Central memory CD4-positive, alpha-beta T cell (primary cell): ENCODE data around the gene STIP1.

Source experiments
- DNase-seq: peaks from one replicate; pipeline ENCODE4 v3.0.0; 2022

Gene STIP1

DNA sequence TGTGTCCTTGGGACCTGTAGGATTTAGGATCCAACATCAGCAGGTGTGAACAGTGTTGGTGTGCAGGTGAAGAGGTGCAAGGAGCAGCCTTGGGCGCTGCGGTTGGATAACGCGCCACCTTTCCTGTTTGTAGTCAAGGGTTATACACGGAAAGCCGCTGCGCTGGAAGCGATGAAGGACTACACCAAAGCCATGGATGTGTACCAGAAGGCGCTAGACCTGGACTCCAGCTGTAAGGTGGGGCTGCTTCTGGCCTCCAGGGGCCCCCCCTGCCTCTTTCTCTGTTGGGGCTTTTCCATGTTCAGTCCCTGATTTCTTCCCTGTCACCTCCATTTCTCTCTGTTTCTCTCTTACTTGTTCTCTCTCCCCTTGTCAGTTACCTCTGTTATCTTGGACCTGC, 17.0 kb downstream of the STIP1 start:
- no peak for DNase-seq

DNA sequence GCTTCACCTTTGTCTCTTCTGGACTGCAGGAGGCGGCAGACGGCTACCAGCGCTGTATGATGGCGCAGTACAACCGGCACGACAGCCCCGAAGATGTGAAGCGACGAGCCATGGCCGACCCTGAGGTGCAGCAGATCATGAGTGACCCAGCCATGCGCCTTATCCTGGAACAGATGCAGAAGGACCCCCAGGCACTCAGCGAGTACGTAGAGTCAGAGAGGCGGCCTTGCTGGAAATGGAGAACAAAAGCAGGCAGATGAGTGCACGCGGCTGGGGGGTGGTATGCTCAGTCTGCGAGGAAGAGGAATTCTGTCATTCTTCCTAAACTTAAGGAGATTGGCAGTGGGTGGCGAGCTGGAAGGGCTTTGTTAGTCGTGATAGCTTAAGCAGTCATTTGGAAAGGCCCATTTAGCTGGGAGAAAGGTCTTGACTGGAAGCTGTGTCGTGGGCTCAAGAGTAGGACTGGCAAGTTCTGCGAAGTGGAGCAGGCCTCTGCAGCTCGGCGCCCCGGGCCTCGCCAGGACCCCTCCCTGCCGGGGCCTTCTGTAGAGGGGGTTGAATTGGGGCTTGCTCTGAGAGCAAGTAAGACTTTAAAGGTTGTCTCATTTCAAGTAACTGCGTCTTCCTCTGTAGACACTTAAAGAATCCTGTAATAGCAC, 17.6 kb downstream of the STIP1 start:
- DNase-seq, result no peak

DNA sequence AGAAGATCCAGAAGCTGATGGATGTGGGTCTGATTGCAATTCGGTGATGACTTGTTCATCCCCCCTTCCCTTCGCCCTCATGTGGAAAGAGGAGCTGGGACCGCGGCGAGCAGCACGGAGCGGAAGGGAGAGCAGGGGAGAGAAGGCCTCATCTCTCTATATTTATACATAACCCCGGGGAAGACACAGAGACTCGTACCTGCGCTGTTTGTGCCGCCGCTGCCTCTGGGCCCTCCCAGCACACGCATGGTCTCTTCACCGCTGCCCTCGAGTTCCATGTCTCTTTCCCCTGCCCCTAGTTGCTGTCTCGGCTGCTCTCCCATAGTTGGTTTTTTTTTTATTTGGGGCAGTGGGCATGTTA, 18.1 kb downstream of the STIP1 start:
- no peak for DNase-seq

DNA sequence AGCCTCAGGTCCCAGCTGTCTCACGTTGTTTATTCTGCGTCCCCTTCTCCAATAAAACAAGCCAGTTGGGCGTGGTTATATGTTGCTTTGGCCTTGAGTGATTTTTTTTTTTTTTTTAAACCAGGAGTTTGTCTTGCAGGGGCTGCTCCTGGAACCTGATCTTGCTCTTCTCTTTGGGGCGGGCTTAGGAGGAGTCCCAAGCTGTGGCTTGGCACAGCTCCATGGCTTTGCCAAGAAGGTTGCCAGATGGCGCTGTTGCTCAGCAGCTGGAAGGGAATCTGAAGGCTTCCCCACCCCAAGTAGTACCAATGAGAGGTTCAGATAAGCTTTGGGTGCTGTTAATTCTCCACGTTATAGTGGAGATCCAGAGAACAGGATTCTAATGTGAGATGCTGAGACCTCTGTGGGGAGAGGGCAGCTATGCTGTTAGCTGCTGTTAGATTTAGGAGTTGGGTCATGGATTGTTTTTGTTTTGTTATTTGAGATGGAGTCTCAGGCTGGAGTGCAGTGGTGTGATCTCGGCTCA, 18.6 kb downstream of the STIP1 start:
- DNase-seq, result peak; percentile 83

DNA sequence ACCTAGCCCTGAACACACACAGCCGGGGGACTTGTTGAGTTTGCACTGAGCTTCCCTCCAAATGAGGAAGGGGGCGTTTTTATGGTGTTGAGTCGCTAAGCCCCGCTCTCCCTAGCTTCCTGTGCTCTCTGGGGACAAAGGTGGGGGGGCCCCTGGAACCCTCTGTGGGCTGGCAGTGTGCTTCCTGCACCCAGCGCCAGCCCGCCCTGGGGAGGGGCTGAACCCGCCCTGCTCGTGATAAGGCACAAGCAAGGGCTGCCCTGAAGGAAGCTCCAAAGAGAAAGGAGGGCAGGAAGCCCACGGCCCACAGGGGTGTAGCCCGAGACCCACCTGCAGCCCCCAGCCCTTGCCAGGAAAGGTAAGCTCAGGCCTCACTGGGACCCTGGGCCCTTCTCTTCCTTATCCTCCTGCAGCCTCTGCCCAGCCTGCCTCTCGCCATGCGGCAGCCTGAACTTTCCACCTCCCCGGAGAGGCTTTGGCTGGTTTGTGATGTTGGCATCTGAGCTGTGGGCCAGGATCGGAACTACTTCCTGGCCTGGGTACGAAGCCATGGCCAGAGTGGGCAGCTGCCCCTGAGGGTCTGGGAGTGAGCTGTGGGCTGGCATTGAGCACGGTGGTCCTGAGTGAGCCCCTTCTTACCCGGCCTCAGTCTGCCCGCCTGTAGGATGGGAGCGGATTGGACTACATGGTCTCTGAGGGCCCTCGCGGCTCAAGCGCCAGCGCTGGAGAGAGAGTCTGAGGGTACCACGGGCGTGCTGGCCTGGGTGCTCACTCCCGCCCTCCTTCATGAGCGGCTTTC, 20.7 kb downstream of the STIP1 start, which contains the start of gene FERMT3:
TSS of gene FERMT3 (plus strand) at position 265 of the 799 bp plus-strand sequence. CDS start 644 bp downstream, outside the sequence.
- DNase-seq, result peak; percentile 71

DNA sequence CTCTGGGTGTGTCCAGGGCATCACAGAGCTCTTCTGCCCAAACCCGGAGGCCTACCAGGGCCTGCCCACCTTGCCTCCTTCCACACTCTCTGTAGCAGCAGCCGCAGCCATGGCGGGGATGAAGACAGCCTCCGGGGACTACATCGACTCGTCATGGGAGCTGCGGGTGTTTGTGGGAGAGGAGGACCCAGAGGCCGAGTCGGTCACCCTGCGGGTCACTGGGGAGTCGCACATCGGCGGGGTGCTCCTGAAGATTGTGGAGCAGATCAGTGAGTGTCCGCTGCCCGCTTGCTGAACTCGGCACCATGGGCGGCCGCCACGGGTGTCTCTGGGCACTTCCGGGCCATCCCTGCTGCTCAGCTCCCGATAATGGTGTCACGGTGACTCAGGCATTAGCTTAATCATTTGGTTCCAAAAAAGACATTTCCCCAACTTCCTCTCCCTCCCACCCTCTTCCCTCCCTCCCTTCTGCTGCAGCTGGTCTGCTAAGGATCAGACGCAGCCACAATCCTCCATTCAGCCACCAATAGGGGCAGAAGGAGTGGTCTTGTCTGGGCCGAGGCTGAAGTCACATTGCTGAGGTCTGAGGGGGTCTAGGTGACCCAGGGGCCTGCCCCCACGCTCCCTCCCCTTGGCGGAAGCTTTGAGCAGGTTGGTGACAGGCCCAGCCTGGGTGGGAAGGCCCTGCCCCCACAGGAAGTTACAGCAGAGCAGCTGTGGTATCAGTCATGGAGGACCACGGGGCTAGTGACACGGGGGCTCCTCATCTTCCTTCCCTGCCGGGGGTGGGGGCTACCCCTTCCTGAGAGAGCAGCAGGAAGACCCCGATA, 21.5 kb downstream of the STIP1 start:
- peak; percentile 68 for DNase-seq

DNA sequence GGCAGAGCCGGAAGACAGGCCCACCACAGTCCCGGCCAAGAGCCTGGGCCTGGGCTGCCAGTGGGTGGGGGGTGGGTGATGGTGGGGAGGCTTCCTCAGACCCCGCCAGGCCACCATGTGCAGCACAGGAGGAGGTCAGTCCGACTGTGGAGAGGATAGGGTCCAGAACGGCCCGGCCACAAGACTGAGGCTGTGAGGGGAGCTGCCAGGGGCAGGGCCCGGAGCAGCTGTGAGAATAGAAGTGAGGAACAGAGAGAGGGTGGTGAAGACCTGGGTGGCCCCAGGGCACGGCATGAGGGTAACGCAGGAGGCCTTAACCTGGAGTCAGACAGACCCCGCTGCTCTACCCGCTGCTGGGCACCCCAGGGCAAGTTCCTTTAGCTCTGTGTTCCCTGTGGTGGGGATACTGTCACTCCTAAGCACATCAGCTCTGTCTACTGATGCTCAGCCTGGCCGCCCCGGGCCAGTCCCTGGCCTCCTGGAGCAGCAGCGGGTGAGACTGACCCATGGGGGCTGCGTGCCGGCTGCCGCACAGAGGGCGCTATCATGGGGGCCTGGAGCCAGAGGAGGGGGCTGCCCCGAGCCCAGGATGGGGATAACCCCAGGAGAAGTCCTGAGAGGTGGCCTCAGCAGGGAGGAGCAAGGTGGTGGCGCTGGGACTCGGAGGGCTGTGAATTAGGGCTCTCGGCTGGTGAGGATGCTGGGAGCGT, 22.3 kb downstream of the STIP1 start:
- no peak for DNase-seq

DNA sequence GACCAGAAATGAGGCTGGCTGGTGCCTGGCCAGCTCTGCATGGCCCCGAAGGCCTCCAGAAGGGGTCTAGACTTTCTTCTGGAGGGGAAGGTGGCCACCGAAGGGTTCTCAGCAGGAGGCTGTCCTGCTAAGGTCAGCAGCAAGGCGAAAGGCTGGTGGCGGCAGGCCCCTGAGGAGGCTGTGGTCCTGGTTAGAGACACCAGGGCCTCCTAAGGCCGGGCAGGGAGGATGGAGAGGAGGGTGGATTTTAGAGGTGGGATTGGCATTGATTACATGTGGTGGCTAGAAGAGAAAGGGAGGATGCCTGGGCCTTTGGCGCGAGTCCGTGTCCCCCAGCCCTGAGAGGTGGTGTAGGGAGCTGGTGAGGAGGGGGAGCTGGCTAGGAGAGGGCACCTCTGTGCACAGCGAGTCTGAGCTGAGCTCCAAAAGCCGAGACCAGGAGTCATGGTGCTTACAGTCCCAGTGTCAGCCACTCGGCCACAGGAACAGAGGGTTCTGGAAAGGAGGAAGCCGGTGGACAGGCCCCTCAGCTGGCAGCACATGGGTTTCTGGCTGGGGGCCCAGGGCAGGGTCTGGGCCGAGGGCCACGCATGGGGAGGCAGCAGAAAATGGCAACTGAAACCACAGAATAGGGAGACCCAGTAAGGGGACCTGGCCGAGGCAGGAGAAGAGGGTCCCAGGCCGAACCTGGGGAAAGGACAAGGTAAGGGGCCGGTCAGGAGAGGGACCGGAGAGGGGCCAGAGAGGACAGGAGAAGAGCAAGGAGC, 23.0 kb downstream of the STIP1 start:
- DNase-seq, result no peak

DNA sequence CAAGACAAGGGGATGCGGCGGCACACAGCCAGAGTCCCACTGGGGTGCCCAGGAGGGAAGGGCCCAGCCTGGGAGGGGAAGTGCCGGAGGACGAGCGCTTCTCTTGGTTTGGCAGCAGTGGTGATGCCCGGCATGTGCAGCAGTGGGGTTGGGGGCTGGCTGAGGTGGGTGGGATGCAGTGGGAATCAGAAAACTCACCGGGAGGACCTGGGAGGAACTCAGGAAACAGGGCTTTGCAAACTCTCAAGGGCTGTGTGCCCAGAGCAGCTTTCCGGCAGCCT, 23.5 kb downstream of the STIP1 start:
- DNase-seq, result no peak

DNA sequence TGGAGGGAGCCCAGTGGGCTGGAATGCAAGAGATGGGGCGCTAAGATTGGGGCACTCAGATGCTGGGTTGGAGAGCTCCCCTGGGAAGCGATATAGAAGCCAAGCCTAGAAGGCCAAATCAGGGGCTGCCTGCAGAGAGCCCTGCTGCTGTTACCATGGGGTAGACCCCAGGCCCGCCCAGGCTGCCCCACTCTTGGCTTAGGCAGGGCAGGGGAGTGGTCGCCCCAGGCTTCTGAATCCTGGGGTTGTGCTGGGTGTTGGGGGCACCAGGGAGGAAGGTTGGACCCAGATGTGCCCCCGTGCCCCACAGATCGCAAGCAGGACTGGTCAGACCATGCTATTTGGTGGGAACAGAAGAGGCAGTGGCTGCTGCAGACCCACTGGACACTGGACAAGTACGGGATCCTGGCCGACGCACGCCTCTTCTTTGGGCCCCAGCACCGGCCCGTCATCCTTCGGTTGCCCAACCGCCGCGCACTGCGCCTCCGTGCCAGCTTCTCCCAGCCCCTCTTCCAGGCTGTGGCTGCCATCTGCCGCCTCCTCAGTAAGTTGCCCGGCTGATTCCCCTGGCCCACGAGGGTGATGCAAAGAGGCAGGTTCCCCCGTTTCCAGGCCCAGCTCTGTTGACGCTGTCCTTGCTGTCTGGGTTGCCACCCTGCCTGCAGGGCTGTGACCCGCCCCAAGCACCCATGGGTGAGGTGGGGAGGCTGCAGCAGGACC, 24.5 kb downstream of the STIP1 start:
- DNase-seq, result no peak

DNA sequence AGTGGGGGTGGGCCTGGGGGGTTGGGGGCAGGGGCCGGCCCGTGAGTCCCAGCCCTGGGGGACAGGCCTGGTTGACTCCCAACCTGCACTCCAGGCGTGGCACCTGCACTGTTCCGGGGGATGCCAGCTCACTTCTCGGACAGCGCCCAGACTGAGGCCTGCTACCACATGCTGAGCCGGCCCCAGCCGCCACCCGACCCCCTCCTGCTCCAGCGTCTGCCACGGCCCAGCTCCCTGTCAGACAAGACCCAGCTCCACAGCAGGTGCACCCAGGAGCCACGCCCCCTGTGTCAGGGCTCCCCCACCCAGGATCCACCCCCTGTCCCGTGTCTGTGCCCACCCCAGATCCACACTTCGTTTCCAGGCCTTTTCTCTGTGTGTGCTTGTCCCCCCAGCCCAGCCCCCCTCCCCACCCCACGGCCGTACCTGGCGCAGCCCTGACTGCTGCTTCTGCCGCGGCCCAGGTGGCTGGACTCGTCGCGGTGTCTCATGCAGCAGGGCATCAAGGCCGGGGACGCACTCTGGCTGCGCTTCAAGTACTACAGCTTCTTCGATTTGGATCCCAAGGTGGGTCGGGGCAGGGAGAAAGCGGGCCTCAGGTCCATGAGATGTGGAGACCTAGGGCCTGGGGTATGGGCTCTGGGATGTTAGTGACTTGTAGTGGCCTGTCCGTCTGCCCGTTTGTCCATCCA, 25.4 kb downstream of the STIP1 start:
- DNase-seq, result no peak

DNA sequence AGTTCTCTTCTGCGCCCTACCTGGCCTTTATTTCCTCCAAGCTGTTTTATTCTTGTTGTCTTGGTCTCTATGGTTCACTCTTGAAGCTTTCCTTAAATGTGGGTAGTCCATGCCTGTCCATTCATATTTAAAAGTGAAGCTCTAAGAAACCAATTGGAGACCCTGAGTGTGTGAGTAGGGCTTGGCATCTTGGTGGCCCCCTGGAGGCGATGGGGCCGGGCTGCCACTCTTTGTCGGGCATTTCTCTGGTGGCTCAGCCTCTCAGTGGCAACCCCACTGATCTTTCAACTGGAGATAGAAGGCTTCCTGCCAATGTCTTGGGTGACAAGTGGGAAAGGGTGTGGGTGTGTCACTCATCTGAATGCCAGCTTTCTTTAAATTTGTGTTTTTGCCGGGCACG, 30.9 kb downstream of the STIP1 start:
- DNase-seq, result no peak

DNA sequence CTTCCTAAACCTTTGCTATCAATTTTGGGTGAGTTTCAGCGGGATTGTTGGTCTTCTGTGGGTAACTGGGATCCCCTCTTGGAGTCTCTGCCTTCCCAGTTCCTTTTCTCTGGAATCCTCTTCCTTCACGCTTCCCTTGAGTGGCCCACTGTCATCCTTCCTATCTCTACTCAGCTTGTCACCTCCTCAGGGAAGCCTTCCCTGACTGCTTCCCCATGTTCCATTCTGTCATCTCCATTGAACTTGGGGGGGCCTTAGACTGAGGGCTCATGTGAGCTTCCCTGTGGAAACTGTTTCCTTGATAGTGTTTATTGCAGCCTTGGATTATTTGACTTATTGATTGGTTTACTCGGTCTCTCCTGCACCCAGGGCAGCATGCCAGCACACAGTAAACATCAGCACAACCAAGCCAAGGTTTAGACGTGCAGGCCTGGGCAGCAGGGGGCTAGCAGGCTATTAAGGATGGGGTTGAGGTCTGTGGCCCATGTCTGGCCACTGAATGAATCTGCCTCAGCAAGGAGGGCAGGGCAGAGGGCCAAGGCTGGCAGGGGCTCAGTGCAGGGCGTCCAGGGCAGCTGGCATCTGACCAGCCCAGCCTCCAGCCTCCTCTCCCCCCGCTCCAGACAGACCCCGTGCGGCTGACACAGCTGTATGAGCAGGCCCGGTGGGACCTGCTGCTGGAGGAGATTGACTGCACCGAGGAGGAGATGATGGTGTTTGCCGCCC, 32.8 kb downstream of the STIP1 start:
- no peak for DNase-seq

DNA sequence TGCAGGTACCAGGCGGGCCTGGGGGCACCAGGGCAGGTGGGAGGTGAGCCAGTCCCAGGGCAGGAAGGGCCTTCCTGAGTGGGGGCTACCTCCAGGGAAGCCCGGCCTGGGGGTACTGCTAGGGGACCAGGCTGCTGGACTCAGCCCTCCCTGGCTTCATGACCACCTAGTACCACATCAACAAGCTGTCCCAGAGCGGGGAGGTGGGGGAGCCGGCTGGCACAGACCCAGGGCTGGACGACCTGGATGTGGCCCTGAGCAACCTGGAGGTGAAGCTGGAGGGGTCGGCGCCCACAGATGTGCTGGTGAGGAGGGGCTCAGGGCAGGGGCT, 33.3 kb downstream of the STIP1 start:
- no peak for DNase-seq

DNA sequence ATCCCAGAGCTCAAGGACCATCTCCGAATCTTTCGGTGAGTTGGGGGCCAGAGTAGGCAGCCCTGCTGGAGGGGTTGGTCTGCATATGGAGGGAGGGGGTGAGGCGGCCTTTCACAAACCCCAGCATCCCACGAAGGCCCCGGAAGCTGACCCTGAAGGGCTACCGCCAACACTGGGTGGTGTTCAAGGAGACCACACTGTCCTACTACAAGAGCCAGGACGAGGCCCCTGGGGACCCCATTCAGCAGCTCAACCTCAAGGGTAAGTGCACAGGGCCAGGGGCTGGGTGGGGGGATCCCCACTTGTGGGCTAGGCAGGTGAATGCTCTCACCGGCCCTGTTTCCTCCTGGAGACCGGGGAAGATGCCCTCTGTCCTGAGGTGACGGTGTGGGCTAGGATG, 33.8 kb downstream of the STIP1 start:
- DNase-seq, result no peak

DNA sequence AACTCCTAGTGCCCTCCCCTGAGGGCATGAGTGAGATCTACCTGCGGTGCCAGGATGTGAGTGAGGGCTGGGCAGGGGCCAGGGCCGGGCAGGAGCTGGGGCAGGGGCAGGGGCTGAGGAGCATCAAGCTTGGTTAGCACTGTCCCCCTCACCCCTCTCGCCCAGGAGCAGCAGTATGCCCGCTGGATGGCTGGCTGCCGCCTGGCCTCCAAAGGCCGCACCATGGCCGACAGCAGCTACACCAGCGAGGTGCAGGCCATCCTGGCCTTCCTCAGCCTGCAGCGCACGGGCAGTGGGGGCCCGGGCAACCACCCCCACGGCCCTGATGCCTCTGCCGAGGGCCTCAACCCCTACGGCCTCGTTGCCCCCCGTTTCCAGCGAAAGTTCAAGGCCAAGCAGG, 34.3 kb downstream of the STIP1 start:
- no peak for DNase-seq

DNA sequence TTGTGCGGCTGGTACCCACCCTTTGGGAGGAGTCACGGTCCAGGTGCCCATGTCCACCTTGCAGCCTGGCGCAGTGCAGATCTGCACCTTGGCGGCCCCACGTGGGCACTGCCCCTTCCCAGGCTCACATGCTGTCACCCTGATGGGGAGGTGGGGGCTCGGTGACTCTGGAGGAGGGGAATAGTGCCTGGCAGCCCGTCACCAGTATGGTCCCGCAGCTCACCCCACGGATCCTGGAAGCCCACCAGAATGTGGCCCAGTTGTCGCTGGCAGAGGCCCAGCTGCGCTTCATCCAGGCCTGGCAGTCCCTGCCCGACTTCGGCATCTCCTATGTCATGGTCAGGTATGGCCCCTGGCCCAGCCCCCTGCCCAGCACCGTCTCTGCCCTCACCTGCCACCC, 34.8 kb downstream of the STIP1 start:
- no peak for DNase-seq

DNA sequence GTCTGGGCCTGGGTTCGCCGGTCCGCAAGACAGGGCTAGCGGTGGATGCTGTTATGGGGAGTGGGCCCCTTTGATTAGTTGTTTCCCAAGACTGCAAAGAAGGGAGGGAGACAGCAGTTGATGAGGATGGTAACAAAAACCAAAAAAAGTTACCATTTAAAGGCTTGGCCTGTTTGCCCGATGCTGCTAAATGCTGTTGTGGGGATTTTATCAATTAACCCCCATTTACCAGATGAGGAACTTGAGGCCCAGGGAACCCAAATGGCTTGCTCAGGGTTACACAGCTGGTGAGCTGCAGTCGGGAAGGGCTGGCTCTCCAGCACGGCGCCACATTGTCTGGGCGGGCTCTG, 36.7 kb downstream of the STIP1 start:
- no peak for DNase-seq

DNA sequence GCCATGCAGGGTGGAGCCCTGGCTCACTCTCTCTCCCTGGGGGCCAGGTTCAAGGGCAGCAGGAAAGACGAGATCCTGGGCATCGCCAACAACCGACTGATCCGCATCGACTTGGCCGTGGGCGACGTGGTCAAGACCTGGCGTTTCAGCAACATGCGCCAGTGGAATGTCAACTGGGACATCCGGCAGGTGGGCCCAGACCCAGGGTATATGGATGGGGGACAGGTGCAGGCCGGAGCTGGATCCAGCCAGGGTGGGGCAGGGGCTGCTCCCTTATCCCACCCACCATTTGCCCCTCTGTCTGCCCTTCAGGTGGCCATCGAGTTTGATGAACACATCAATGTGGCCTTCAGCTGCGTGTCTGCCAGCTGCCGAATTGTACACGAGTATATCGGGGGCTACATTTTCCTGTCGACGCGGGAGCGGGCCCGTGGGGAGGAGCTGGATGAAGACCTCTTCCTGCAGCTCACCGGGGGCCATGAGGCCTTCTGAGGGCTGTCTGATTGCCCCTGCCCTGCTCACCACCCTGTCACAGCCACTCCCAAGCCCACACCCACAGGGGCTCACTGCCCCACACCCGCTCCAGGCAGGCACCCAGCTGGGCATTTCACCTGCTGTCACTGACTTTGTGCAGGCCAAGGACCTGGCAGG, 37.2 kb downstream of the STIP1 start:
- DNase-seq, result no peak
